GM21381 (cell line): ENCODE data around the gene NKX2-2.
A peak's percentile ranks its signal among the peaks of the same experiment; 100 is the strongest.

Experiments
- ATAC-seq: cut with Tn5 transposase; IDR thresholded peaks from one replicate; pipeline ENCODE4 v1.9.1; 2021; ENCODE audit warnings: mild to moderate bottlenecking, moderate library complexity; ENCODE audit not compliant: unreplicated experiment

NKX2-2 gene

GRCh38 chr20:21513881-21514540 is at the start of gene NKX2-2:
TSS of gene NKX2-2 (minus strand) at chr20:21514064. CDS start at chr20:21513669, 395 bp downstream.
- ATAC-seq, result no peak

DNA sequence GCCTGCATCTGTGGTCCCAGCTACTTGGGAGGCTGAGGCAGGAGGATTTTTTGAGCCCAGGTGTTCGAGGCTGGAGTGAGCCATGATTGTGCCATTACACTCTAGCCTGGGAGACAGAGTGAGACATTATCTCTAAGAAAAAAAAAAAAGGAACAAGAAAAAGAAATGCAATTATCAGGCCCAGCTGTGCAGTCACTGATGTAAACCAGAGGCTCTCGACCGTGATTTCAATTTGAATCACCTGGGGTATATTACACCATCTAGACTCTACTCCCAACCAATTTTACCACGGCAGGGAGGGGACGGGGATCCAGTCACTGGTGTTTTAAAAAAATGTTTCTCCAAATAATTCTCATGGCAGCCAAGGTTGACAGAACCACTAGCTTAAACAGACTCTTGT is 48.8 kb upstream of the NKX2-2 start:
- no peak for ATAC-seq

DNA sequence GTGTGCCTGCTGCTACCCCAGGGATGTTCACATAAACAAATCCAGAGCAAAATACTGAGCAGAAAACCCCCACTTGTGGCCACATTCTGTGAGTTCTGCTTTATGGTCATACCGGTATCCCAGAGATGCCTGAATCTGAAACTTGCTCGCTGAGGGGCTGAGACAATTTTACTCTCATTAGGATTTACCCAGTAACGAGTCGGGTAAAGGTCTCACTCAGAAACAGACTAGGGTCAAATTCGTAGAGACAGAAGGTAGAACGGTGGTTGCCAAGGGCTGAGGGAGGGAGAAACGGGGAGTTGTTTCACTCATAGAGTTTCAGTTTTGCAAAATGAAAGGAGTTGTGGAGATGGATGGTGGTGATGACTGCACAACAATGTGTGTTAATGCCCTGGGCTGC is 45.4 kb upstream of the NKX2-2 start:
- peak; percentile 65 for ATAC-seq

- ATAC-seq, result no peak
Observed at GRCh38 chr20:21557241-21558020, 43.6 kb upstream of the NKX2-2 start.

- ATAC-seq, result no peak
Observed at GRCh38 chr20:21556398-21556797, 42.5 kb upstream of the NKX2-2 start.

DNA sequence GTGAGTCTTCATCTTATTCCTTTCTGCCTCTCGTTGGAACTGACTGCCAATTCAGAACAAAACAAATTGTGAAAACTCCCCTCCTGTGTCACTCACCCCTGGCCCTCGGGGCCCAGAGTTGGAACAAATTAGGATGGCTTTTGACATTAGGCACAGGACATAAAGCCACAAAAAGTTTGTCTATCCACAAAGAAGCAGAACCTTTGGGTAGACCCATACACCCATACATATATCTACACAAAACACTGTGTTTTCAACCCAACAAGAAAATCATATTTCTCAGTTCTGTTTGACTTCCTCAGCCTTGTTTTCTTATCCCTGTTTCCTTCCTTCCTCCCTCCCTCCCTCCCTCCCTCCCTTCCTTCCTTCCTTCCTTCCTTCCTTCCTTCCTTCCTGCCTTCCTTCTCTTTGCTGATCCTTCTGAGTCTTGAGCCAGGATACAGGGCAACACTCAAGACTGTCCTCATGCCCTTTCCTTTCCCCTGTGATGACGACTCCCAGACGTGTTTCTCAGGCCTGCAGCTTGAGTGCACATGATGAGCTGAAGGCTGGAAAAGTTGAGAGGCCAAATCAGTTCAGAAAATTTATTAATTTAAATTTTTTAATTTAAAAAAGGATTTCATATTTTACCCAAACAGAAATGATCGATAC is 41.7 kb upstream of the NKX2-2 start:
- ATAC-seq, result no peak

GRCh38 chr20:21554985-21555384 is 41.1 kb upstream of the NKX2-2 start:
- no peak for ATAC-seq

- no peak for ATAC-seq
Observed at GRCh38 chr20:21554376-21554890, 40.6 kb upstream of the NKX2-2 start.

DNA sequence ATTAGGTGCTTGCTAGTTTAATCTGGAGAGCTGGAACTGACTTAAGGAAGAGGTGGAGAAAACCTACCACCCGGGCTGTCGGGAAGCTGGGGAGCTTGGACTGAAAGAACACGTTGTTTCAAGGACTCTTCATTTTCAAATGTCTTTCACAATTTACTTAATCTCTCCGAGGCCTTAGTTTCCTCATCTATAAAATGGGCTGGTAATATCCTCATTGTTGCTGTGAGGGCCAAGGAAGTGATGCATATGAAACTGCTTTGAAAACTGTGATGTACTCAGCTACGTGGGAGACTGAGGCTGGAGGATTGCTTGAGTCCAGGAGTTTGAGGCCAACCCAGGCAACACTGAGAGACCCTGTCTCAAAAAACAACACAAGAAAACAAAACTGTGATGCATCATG is 36.7 kb upstream of the NKX2-2 start:
- ATAC-seq, result no peak

DNA sequence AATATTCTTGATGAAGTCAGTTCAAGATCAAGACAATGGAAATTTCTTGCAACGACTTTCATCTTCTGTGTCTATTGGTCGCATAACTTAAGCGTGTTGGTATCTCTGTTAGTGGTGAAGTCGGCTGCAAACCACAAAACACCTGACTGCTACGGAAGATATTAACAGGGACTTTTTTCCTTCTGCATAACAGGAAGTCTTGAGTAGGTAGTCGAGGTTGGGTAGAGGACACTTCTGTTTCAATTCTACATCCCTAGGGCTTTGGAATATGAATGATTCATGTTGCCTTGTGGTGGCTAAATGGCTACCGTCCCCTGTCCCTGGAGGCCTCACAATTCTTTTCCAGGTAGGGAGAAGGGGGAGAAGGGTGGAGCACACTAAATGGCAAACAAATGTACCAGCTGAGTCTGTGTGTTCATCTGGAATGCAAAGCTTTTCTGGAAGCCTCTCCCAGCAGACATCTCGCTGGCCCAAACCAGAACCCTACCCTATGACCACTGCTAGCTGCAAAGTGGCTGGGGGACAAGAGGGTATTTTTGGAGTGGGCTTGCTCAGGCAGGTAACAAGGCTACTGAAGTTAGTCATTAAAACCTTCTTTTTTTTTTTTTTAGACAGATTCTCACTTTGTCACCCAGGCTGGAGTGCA is 34.6 kb upstream of the NKX2-2 start:
- ATAC-seq, result peak; percentile 75

GRCh38 chr20:21546355-21546754 is 32.5 kb upstream of the NKX2-2 start:
- ATAC-seq, result no peak

- ATAC-seq, result no peak
Observed at GRCh38 chr20:21539512-21539911, 25.6 kb upstream of the NKX2-2 start.

DNA sequence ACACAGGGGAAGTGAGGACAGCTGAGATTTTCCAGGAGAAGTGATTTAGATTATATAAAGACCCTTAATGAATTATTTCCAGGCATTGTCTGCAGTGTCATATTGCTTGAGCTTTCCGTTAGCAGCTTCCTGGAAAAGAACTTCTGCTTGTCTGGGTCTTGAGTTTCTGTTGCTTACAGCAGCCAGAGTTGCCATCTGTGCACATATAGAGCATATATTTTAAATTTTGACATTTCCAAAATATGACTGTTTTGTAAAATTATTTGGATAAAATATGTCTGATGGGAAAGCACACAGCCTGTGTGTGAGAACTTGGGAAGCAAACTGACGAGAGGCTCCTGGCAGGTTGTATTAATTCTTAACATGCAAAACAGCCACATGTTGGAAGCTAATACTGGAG is 21.0 kb upstream of the NKX2-2 start:
- no peak for ATAC-seq

DNA sequence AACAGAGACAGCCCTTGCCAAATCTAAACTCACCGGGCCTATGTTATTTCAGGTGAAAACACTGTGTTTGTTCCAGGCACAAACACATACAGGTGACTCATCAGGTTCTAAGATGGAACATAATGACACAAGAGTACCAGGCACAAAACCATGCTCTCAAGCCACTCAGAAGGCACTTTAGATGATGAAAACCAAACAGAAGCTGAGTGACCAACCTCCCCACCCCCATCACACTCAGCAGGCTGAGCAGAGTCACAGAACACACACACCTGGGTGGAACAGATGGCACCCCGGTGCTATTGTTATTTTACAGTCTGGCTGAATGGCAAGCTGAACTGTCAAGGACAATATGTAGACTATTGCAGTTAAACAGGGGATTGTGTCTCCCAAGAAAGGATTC is 20.6 kb upstream of the NKX2-2 start:
- ATAC-seq, result no peak

DNA sequence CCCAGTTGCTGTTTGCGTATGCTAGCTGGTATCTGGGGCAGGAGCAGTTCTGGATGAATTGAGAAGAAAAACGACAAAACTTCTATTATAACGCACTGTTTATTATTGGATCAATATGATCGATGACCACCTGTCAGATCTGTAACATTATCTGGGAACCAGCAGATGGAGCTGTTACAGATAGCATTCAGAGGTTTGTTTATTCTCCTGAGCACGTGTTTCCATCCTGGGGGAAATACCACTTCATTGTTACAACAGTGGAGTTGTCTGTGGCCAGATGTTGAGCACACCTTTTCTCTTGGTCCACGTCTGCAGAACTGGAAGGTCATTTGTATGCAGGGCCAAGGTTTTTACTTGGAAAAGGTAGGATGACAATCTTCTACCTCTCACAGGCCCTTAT is 16.0 kb upstream of the NKX2-2 start:
- no peak for ATAC-seq

DNA sequence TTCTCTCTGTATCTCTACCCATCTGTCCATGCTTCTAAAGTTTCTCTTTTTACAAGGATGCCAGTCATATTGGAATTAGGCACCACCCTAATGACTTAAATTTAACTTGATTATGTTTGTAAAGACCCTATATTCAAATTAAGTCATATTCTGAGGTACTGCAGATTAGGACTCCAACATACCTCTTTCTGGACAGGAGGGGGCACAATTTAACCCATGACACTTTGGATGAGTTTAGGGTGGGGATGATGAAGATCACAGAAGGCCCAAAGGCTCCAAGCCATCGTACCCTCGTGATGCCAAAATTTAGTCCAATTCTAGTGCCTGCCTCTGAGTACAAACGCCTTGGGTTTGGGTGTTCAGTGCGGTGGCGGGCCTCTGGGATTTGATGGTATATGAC is 15.0 kb upstream of the NKX2-2 start:
- no peak for ATAC-seq

DNA sequence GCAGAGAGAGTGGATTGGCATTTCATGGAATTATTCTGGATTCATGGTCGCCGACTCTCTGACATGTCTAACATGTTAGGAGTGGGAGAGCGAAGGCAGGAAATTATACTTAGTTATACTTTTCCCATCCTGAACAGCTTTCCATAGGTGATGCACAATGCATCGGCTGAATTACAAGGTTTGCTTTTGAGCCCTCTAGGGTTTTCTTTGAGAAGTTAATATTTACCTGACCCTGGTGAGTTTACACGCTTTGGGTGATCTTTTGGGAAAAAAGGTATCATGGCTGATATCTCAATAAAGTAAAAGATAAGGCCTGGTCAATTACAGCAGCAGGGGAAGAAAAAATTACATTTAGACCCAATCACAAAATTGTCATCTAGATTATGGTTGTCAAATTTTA is 14.0 kb upstream of the NKX2-2 start:
- no peak for ATAC-seq

DNA sequence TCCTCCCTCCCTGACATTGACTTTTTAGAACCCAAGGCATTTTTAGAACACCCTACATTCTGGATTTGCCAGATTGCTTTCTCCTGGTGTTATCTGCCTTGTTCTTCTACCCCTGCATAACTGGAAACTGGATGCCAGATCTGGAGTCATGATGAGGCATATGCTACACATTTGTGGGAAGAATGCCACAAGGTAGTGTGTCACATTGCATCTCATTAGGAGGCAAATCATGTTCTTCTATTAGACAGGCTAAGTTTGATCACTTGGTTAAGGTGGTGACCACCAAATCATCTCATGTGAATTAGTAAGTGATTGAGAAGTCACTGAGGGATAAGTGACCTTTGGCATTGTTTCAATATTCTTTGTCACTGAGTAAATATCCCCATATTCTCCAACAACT is 12.9 kb upstream of the NKX2-2 start:
- no peak for ATAC-seq

DNA sequence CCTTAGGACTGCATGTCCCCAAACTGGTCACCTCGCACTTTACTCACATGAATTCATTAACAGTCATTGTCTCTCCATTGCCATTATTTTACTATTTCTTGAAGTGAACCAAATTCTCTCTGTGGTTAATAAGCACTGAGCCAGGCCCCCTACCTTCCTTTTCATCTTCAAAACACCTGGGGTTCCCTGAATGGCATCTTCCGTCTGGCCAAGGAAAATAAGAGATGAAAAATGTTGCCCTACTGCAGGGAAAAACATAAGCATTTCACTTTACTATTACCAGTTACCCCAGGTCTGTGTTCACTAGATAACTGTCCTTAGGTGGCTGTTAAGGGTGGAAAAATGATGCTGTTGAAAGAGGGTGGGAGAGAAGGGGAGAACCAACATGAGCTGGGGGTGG is 10.0 kb upstream of the NKX2-2 start:
- no peak for ATAC-seq

GRCh38 chr20:21523281-21523868 is 9.5 kb upstream of the NKX2-2 start:
- no peak for ATAC-seq
